Measurements from ENCODE around the gene PRDM16.

DNA sequence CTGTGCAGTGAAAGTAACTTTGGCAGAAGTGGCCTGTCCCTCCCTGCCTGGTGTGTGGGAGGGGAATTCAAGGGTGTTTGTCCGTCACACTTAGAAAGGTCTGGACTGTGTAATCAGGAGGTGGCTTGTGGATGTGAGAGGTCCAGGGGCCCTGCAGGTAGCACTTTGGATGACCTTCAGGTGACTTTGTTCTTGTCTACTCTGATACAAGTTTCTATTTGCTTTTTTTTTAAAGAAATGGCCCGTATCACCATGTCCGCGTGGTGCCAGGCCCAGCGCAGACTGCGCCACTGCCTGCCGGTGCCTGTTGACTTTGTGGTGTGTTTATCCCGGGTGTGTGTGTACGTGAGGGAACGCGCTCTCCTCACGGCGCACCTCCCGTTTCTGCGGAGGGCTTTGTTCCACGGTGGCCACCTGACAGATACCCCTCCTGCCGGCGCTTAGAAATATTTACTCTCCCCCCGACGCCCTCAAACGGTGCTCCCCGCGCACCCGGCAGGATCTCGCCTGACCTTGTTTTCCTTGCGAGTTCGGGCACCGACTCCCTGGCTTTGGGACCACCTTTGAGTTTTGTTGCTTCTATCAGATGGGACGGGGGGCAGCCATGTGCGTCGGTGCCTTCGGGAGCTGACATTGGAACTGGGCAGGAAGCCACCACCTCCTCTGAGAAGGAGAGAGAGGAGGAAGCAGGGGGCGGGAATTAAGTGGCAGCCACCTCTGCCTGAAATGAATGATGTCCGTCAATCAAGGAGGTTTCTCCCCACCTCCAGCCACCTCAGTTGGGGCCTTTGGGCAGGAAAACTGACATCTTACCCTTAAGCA, 119.4 kb downstream of the PRDM16 start:
- TF ChIP-seq, protein P1, sequence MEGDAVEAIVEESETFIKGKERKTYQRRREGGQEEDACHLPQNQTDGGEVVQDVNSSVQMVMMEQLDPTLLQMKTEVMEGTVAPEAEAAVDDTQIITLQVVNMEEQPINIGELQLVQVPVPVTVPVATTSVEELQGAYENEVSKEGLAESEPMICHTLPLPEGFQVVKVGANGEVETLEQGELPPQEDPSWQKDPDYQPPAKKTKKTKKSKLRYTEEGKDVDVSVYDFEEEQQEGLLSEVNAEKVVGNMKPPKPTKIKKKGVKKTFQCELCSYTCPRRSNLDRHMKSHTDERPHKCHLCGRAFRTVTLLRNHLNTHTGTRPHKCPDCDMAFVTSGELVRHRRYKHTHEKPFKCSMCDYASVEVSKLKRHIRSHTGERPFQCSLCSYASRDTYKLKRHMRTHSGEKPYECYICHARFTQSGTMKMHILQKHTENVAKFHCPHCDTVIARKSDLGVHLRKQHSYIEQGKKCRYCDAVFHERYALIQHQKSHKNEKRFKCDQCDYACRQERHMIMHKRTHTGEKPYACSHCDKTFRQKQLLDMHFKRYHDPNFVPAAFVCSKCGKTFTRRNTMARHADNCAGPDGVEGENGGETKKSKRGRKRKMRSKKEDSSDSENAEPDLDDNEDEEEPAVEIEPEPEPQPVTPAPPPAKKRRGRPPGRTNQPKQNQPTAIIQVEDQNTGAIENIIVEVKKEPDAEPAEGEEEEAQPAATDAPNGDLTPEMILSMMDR (conservative IDR thresholded peaks at IDR 0.05; ENCODE audit: low read depth in 2 of 2), result no peak
- no peak for TF ChIP-seq POLR2AphosphoS5 (IDR thresholded peaks at IDR 0.05; ENCODE audit: low read depth)
- no peak for TF ChIP-seq EZH2 (IDR thresholded peaks at IDR 0.05; ENCODE audit: low read depth, unreplicated experiment)
- no peak for TF ChIP-seq EZH2phosphoT487 (IDR thresholded peaks at IDR 0.05; ENCODE audit: unreplicated experiment)
- TF ChIP-seq CREB1 (CRISPR knock-in tag; IDR thresholded peaks at IDR 0.05; ENCODE audit: low read depth), result no peak

All from GM23338 (cell line).